Subcutaneous adipose tissue (tissue), 4 donors: Measurements from ENCODE around the gene NLGN3. TPM values are rescaled to one million over a fixed set of nuclear protein-coding genes. Genes with fewer than 3 reads are reported as not detected.

Experiments
- CTCF ChIP-seq: fragments of 450-650 bp; IDR thresholded peaks from one replicate; pipeline ENCODE4 v1.5.1; 2016; ENCODE audit warnings: low read depth, mild to moderate bottlenecking, control low read depth, antibody characterized with exemption, moderate library complexity
- total RNA-seq, 4 donors: library from RNA; depleted of rRNA; stranded (reverse); fragments of >200 nt; gene quantifications; one replicate each; pipeline ENCODE4 v1.1.0, GENCODE V29; 2016

Gene NLGN3
- total RNA-seq, 4 donors from 2014 or later, result 0.17 to 0.57 (median 0.22) TPM; not detected in 1

- TF ChIP-seq CTCF, result no peak
Measured at GRCh38 chrX:71181558-71181909, 36.9 kb downstream of the NLGN3 start.

DNA sequence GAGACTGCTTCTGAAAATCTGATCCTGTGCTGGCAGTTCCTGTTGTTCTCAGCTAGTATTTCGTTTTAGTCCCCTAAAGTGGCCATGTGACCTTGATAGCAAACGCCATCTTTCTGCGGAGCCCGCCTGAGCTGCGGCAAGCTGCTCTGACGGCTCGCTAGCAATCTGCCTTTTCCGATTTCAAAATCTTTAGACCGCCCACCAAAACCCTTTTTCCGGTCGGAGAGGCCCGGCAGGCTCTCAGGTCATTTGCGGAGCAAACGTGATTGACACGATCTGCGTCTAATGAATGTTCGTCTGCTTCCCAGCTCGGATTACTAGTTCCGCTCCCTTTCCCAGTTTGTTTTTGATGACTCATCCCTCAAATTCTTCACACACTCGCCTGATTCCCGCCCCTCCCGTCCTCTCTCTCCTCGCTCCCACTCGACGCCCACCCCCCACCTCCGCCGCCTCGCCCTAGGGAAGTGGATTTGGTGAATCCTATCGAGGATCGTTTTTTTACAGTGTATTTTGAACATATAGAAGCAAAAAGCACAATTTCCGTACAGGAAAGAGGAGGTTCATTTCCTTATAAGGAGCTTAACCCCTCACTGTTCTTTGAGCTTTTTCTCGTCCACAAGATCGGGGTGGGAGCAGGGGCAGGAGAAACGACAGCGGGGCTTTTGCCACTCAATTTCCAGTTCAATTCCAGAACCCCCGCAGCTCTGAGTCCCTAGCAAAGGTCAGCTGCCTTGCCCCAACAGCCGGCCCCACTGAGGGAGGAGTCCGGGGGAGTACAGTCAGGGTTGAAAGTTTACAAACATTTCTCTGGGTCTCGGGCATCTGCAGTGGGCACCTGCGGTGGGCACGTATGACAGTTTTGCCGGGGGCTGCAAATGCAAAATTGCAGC, 37.5 kb downstream of the NLGN3 start:
- TF ChIP-seq CTCF, result no peak

DNA sequence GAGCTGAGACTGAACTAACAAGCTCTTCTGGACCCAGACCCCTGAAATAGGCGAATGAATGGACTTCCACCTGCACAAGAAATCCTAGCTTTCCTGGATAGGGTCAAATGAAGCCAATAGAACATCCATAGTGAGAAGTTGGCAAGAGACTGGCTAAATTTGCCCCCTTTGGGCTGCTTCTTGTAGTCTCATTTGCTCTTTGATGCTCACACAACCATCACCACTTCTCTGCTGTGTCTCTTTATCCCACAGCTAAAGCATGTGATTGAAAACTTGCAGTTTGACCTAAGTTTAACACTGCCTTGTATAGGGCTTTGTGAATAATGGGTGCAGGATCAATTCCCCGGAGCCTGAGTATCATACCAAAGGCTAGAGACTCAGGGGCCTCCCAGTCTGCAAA, 38.2 kb downstream of the NLGN3 start:
- TF ChIP-seq CTCF, result no peak

DNA sequence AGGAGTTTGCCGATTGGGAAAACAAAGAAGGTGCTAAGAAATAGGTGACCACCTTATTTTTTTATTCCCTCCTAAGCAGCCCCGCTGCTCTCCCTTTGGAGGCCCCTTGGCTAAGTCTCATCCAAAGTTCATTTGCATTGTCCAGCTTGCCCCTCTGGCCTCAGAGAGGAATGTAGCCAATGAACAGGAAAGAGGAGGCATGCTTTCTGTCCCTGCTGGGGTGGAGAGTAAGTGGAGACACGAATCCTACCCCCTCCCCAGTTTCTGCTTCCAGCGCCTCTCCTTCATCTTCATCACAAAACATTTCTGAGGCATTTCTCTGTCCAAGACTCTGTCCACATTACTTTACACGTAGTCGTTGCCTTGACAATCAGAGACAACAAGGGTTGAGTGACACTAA, 38.7 kb downstream of the NLGN3 start:
- TF ChIP-seq CTCF, result no peak

DNA sequence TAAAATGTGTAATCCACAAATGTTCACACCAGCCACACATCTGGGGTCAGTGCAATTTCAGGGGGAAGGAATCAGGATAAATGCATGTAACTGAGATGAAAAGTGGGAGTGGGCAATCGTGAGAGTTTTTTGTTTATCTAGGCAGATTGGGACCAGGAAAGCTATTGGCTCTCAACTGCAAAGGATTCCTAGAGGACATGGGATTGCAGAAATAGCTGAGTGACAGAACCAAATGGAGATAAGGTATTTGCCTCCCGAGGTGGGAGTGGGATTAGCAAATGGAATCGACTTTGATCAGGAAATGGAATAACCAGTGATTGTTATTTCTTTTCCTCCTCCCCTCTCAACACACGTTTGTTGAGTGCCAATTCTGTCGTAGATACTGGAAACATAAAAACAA, 39.5 kb downstream of the NLGN3 start:
- no peak for TF ChIP-seq CTCF

DNA sequence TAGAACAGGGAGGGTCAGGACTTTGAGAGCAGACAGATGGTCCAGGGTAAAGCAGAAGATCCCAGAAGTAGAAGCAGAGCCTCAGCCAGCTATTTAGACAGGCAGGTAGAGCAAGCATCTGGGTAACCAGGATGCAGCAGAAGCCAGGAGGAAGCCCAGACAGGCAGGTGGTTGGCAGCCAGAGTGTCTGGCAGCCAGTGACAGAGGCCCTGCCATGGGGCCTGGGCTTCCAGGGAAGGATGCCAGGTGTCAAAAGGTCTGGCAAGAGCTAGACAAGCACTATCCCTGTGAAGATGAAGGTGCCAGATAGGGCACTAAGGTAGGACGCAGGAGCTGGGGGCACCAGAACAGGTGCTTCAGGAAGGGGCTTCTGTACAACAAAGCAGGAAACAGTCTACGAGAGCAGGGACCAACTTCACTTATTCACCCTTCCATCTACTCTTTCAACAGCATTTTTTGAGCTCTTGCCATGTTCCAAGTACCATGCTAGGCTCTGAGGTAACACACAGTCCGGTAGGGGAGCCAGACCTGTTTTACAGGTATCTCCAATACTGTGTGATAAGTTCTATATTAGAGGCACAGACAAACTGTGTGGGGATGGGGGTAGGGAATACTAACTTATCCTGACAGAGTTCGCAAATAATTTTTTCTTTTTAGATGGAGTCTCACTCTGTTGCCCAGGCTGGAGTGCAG, 40.3 kb downstream of the NLGN3 start:
- TF ChIP-seq CTCF, result no peak

- no peak for TF ChIP-seq CTCF
Measured at GRCh38 chrX:71191248-71191647, 46.6 kb downstream of the NLGN3 start.
